HepG2 (cell line): ENCODE results near the gene CDK14. TPM values are rescaled to one million over a fixed set of nuclear protein-coding genes. Genes with fewer than 3 reads are reported as not detected.

ENCODE experiments used
- FOXK1 ChIP-seq: sonication (generic); formaldehyde crosslinking; IDR thresholded peaks from 2 replicates; pipeline ENCODE4 v1.4.0; 2020; ENCODE audit warnings: low read depth, missing genetic modification reagents, borderline replicate concordance
- GATAD2A ChIP-seq: IDR thresholded peaks from 2 replicates; pipeline ENCODE4 v1.6.1; 2016
- HCFC1 ChIP-seq: fragments of 150-350 bp; IDR thresholded peaks from 2 replicates; pipeline ENCODE4 v1.6.1; 2014; ENCODE audit warnings: low read depth, low read length
- HNF4A ChIP-seq: sonication (generic); formaldehyde crosslinking; IDR thresholded peaks from 2 replicates; pipeline ENCODE4 v1.4.0; 2020; ENCODE audit warnings: missing genetic modification reagents
- HNF4G ChIP-seq, 2 experiments: sonication (generic) in 1 of 2; formaldehyde crosslinking in 1 of 2; IDR thresholded peaks; 2 replicates each; pipeline versions ENCODE4 v1.4.0 to v1.6.1; 2011 to 2020; ENCODE audit warnings: borderline replicate concordance in 2 of 2, low read depth in 2 of 2, mild to moderate bottlenecking in 2 of 2, low read length in 1 of 2, missing genetic modification reagents in 1 of 2, moderate library complexity in 1 of 2
- MLXIP ChIP-seq: sonication (generic); formaldehyde crosslinking; IDR thresholded peaks from 2 replicates; pipeline ENCODE4 v1.9.0; 2021; ENCODE audit warnings: missing genetic modification reagents, borderline replicate concordance
- NFIC ChIP-seq: IDR thresholded peaks from 2 replicates; pipeline ENCODE4 v1.6.1; 2012; ENCODE audit warnings: mild to moderate bottlenecking, low read length, inconsistent platforms
- NR2C2 ChIP-seq: sonication (generic); formaldehyde crosslinking; IDR thresholded peaks from 2 replicates; pipeline ENCODE4 v1.4.0; 2020; ENCODE audit warnings: missing genetic modification reagents, mild to moderate bottlenecking, moderate library complexity, borderline replicate concordance
- NR2F6 ChIP-seq, 2 experiments: IDR thresholded peaks; 2 replicates each; pipeline ENCODE4 v1.6.1; 2016; ENCODE audit warnings: antibody characterized with exemption in 1 of 2, mild to moderate bottlenecking in 1 of 2
- PAXIP1 ChIP-seq: sonication (generic); formaldehyde crosslinking; conservative IDR thresholded peaks from 2 replicates; pipeline ENCODE4 v1.4.0; 2020; ENCODE audit warnings: mild to moderate bottlenecking, missing genetic modification reagents, moderate library complexity
- PHF5A ChIP-seq: IDR thresholded peaks from one replicate; pipeline ENCODE4 v1.6.1; 2018; ENCODE audit warnings: low read depth, missing genetic modification reagents; ENCODE audit not compliant: unreplicated experiment
- SALL1 ChIP-seq: sonication (generic); formaldehyde crosslinking; IDR thresholded peaks from 2 replicates; pipeline ENCODE4 v1.8.0; 2022; ENCODE audit warnings: mild to moderate bottlenecking, missing genetic modification reagents
- SIX4 ChIP-seq: sonication (generic); formaldehyde crosslinking; IDR thresholded peaks from 2 replicates; pipeline ENCODE4 v1.4.0; 2020; ENCODE audit warnings: missing genetic modification reagents
- SNAPC2 ChIP-seq: sonication (generic); formaldehyde crosslinking; IDR thresholded peaks from 2 replicates; pipeline ENCODE4 v1.8.1; 2022; ENCODE audit warnings: mild to moderate bottlenecking, missing genetic modification reagents
- SSRP1 ChIP-seq: IDR thresholded peaks from 2 replicates; pipeline ENCODE4 v1.6.1; 2016; ENCODE audit warnings: control low read depth
- ZNF24 ChIP-seq: fragments of 450-650 bp; IDR thresholded peaks from 2 replicates; pipeline ENCODE4 v1.6.1; 2017; ENCODE audit warnings: antibody characterized with exemption, mild to moderate bottlenecking
- ZNF614 ChIP-seq: IDR thresholded peaks from 2 replicates; pipeline ENCODE4 v1.6.1; 2018; ENCODE audit warnings: missing biosample characterization, missing genetic modification reagents, inconsistent platforms, borderline replicate concordance
- polyA plus RNA-seq, 8 experiments: library from polyadenylated mRNA; depleted of rRNA in 3 of 8; stranded (reverse) in 7 of 8; unstranded in 1 of 8; fragments of >200 nt; fragmentation: Illumina TruSeq in 4 of 8; extraction: Trizol in 4 of 8; gene quantifications; 2 replicates each; pipeline versions ENCODE4 v1.2.1 to v1.2.3, GENCODE V29; 2011 to 2016; ENCODE audit warnings: low read depth in 4 of 8, missing spikeins in 1 of 8, mixed read lengths in 1 of 8; ENCODE audit not compliant: insufficient read depth in 1 of 8
- total RNA-seq, 5 experiments: library from RNA; depleted of rRNA; stranded (reverse); fragments of >200 nt; fragmentation: Illumina TruSeq; extraction: Trizol; gene quantifications; 2 replicates each; pipeline ENCODE4 v1.2.3, GENCODE V29; 2016; ENCODE audit warnings: low read depth in 1 of 5
- TF ChIP-seq, protein P1 (sequence below): IDR thresholded peaks from 2 replicates; pipeline ENCODE4 v1.6.1; 2016; ENCODE audit warnings: low read depth, borderline replicate concordance
- TF ChIP-seq, protein P2 (sequence below): IDR thresholded peaks from 2 replicates; pipeline ENCODE4 v1.6.1; 2012; ENCODE audit warnings: inconsistent platforms
- TF ChIP-seq, protein P3 (sequence below): IDR thresholded peaks from 2 replicates; pipeline ENCODE4 v1.6.1; 2012; ENCODE audit warnings: low read depth, low read length, improper control_type of control experiment

Gene CDK14
- total and polyA plus RNA-seq, 2 of the 13 experiments (the other 11 are each of a cell fraction or from before 2014, with no cell fraction given) = 0.26 to 0.71 TPM

- no peak for TF ChIP-seq SNAPC2
- no peak for TF ChIP-seq SIX4 (CRISPR knock-in tag)
- no peak for TF ChIP-seq PHF5A (CRISPR knock-in tag)
- no peak for TF ChIP-seq ZNF614 (CRISPR knock-in tag)
- TF ChIP-seq GATAD2A = peak; percentile 55
- peak; percentile 80 for TF ChIP-seq HNF4A
- TF ChIP-seq, protein P1, sequence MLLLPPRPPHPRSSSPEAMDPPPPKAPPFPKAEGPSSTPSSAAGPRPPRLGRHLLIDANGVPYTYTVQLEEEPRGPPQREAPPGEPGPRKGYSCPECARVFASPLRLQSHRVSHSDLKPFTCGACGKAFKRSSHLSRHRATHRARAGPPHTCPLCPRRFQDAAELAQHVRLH (CRISPR knock-in tag) = no peak
- TF ChIP-seq SSRP1 (CRISPR knock-in tag) = no peak
- TF ChIP-seq NR2C2 = peak; percentile 53; the same call in 1 of the 2 replicates
- 0 out of 2 replicates have a peak, but pooled peaks have one; percentile 49 for TF ChIP-seq ZNF24
- TF ChIP-seq PAXIP1 (CRISPR knock-in tag) = peak; percentile 83
- no peak for TF ChIP-seq MLXIP (CRISPR knock-in tag)
- no peak for TF ChIP-seq HCFC1
- peak; percentile 81 for TF ChIP-seq HNF4G (IDR thresholded peaks at IDR 0.05; ENCODE audit: borderline replicate concordance, low read depth, low read length)
- TF ChIP-seq HNF4G (CRISPR knock-in tag; IDR thresholded peaks at IDR 0.05; ENCODE audit: borderline replicate concordance, low read depth) = no peak
- peak; percentile 63; the same call in 1 of the 2 replicates for TF ChIP-seq FOXK1
- TF ChIP-seq, protein P2, sequence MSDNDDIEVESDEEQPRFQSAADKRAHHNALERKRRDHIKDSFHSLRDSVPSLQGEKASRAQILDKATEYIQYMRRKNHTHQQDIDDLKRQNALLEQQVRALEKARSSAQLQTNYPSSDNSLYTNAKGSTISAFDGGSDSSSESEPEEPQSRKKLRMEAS = peak; percentile 37; the same call in 1 of the 2 replicates
- 0 out of 2 replicates have a peak, but pooled peaks have one; percentile 19 for TF ChIP-seq NFIC
- peak; percentile 63; the same call in 1 of the 2 replicates for TF ChIP-seq NR2F6 (IDR thresholded peaks at IDR 0.05)
- TF ChIP-seq NR2F6 (CRISPR knock-in tag; IDR thresholded peaks at IDR 0.05) = peak; percentile 61; the same call in 1 of the 2 replicates
- TF ChIP-seq, protein P3, sequence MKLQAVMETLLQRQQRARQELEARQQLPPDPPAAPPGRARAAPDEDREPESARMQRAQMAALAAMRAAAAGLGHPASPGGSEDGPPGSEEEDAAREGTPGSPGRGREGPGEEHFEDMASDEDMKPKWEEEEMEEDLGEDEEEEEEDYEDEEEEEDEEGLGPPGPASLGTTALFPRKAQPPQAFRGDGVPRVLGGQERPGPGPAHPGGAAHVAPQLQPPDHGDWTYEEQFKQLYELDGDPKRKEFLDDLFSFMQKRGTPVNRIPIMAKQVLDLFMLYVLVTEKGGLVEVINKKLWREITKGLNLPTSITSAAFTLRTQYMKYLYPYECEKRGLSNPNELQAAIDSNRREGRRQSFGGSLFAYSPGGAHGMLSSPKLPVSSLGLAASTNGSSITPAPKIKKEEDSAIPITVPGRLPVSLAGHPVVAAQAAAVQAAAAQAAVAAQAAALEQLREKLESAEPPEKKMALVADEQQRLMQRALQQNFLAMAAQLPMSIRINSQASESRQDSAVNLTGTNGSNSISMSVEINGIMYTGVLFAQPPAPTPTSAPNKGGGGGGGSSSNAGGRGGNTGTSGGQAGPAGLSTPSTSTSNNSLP = peak; percentile 61; the same call in 1 of the 2 replicates
- 0 out of 2 replicates have a peak, but pooled peaks have one; percentile 28 for TF ChIP-seq SALL1 (CRISPR knock-in tag)
These were observed 125.1 kb downstream of the CDK14 start (continued) for GRCh38 chr7:90720984-90721760.
